HEK293T (cell line): Measurements from ENCODE around the gene NOS3.
"Not testable (repeated sequence)": the region's sequence is repeated elsewhere in the genome, so short reads cannot be mapped to it uniquely, and the experiment has no call there.

Experiments
- FOXA1 ChIP-seq: fragments of 450-650 bp; IDR thresholded peaks from 2 replicates; pipeline ENCODE4 v1.6.1; 2016; ENCODE audit warnings: mild to moderate bottlenecking
- SUZ12 ChIP-seq: fragments of 450-650 bp; IDR thresholded peaks from 2 replicates; pipeline ENCODE4 v1.6.1; 2016; ENCODE audit warnings: mild to moderate bottlenecking
- TARDBP ChIP-seq: fragments of 450-650 bp; IDR thresholded peaks from 2 replicates; pipeline ENCODE4 v1.6.1; 2016
- ZNF384 ChIP-seq: fragments of 450-650 bp; IDR thresholded peaks from 2 replicates; pipeline ENCODE4 v1.6.1; 2016

- not testable (repeated sequence) for TF ChIP-seq TARDBP, FOXA1, SUZ12, ZNF384
These were observed 20.8 kb downstream of the NOS3 start for GRCh38 chr7:151011616-151012015.
